Endothelial cell of umbilical vein (primary cell): ENCODE data around the gene WWC1. TPM values are rescaled to one million over a fixed set of nuclear protein-coding genes. Genes with fewer than 3 reads are reported as not detected.
"Not testable (repeated sequence)": the region's sequence is repeated elsewhere in the genome, so short reads cannot be mapped to it uniquely, and the experiment has no call there.

Experiments used
- BruUV-seq: library from RNA; stranded (reverse); fragments of 400-500 nt; replicated peaks from 2 replicates; lab custom pipeline; 2021; lab: Mats Ljungman, UMichigan
- CTCF ChIA-PET: fragments of 300-600, 350-600 bp; sonication (Branson Sonifier 250); formaldehyde crosslinking; loops from one replicate; lab custom pipeline; 2021; ENCODE audit warnings: antibody characterized with exemption, inconsistent platforms; lab: Charles Lee
- POLR2A ChIA-PET: fragments of 300-600, 350-600 bp; sonication (Branson Sonifier 250); formaldehyde crosslinking; loops from one replicate; lab custom pipeline; 2021; ENCODE audit warnings: antibody characterized with exemption, inconsistent platforms; lab: Charles Lee
- DNase-seq: peaks from one replicate; pipeline ENCODE4 v3.0.0-alpha.2; 2011; ENCODE audit warnings: low read depth, low spot score
- FAIRE-seq: peaks from 2 replicates; lab custom pipeline; 2011; peaks lifted over from hg19 to GRCh38; lab: Jason Lieb, UNC
- H2AFZ ChIP-seq: 2 replicates; pipeline ENCODE4 v1.6.0; 2012; ENCODE audit warnings: low read depth, low read length, control low read depth, inconsistent platforms
- H3K27ac ChIP-seq: 2 replicates; pipeline ENCODE4 v1.5.1; 2011; ENCODE audit warnings: low read depth, mild to moderate bottlenecking, control low read depth, low read length, moderate library complexity; ENCODE audit not compliant: insufficient read depth
- H3K27me3 ChIP-seq, 2 experiments: 2 replicates each; pipeline versions ENCODE4 v1.6.0 to v1.6.1; 2011; ENCODE audit warnings: low read length in 2 of 2, mixed read lengths in 1 of 2; ENCODE audit not compliant: control insufficient read depth in 2 of 2, insufficient read depth in 2 of 2
- H3K36me3 ChIP-seq, 2 experiments: 2 replicates in 1 of 2; 3 replicates in 1 of 2; pipeline ENCODE4 v1.5.1; 2011; ENCODE audit warnings: low read length in 2 of 2, mild to moderate bottlenecking in 1 of 2, moderate library complexity in 1 of 2; ENCODE audit not compliant: control insufficient read depth in 2 of 2, insufficient read depth in 2 of 2; ENCODE audit errors: extremely low read depth in 1 of 2
- H3K4me1 ChIP-seq: 3 replicates; pipeline ENCODE4 v1.5.1; 2011; ENCODE audit warnings: mild to moderate bottlenecking, low read length; ENCODE audit not compliant: control insufficient read depth, insufficient read depth; ENCODE audit errors: extremely low read depth
- H3K4me2 ChIP-seq: 2 replicates; pipeline ENCODE4 v1.6.1; 2011; ENCODE audit warnings: low read length, control low read depth, mixed read lengths; ENCODE audit not compliant: insufficient read depth
- H3K4me3 ChIP-seq, 3 experiments: fragments of 200-600 bp in 1 of 3; sonication (generic), shearing (Covaris generic) in 1 of 3; replicated peaks in 1 of 3; 2 replicates each; pipeline ENCODE4 v1.5.1; 2011 to 2016; ENCODE audit warnings: control low read depth in 3 of 3, low read length in 3 of 3, mild to moderate bottlenecking in 2 of 3, inconsistent platforms in 1 of 3, low read depth in 1 of 3, moderate library complexity in 1 of 3; ENCODE audit not compliant: insufficient read depth in 1 of 3
- H3K79me2 ChIP-seq: 2 replicates; pipeline ENCODE4 v1.6.0; 2012; ENCODE audit warnings: low read length, inconsistent platforms; ENCODE audit not compliant: control insufficient read depth, insufficient read depth
- H3K9ac ChIP-seq: replicated peaks from 2 replicates; pipeline ENCODE3; 2011; ENCODE audit warnings: low read length, control low read depth; ENCODE audit not compliant: insufficient read depth; ENCODE audit errors: extremely low read depth
- H3K9me1 ChIP-seq: replicated peaks from 3 replicates; pipeline ENCODE4 v1.6.0; 2011; ENCODE audit warnings: mild to moderate bottlenecking, low read length; ENCODE audit not compliant: control insufficient read depth, insufficient read depth; ENCODE audit errors: extremely low read depth
- H3K9me3 ChIP-seq: replicated peaks from 2 replicates; pipeline ENCODE4 v1.5.1; 2012; ENCODE audit warnings: low read length, inconsistent platforms; ENCODE audit not compliant: control insufficient read depth, insufficient read depth
- H4K20me1 ChIP-seq: replicated peaks from 2 replicates; pipeline ENCODE3; 2011; ENCODE audit warnings: mild to moderate bottlenecking, low read length; ENCODE audit not compliant: control insufficient read depth, insufficient read depth; ENCODE audit errors: extremely low read depth
- EZH2 ChIP-seq: IDR thresholded peaks from 2 replicates; pipeline ENCODE4 v1.6.1; 2012; ENCODE audit warnings: borderline replicate concordance, low read depth, mild to moderate bottlenecking, moderate library complexity, low read length, inconsistent platforms; ENCODE audit not compliant: severe bottlenecking
- FOS ChIP-seq: IDR thresholded peaks from 2 replicates; pipeline ENCODE4 v1.6.1; 2011; ENCODE audit warnings: mild to moderate bottlenecking, low read length, moderate library complexity, borderline replicate concordance; ENCODE audit not compliant: insufficient read depth
- GATA2 ChIP-seq: IDR thresholded peaks from 2 replicates; pipeline ENCODE4 v1.7.0; 2011; ENCODE audit warnings: low read depth, mild to moderate bottlenecking, moderate library complexity, mixed read lengths, low read length; ENCODE audit not compliant: insufficient read length, insufficient read depth
- JUN ChIP-seq: IDR thresholded peaks from 2 replicates; pipeline ENCODE4 v1.6.1; 2011; ENCODE audit warnings: borderline replicate concordance, low read depth; ENCODE audit not compliant: insufficient read length, insufficient read depth
- MAX ChIP-seq: IDR thresholded peaks from 2 replicates; pipeline ENCODE4 v1.6.1; 2011; ENCODE audit not compliant: insufficient read depth, insufficient read length
- MYC ChIP-seq: IDR thresholded peaks from one replicate; pipeline ENCODE4 v1.6.1; 2011; ENCODE audit warnings: mild to moderate bottlenecking, low read depth, low read length
- POLR2A ChIP-seq: IDR thresholded peaks from 2 replicates; pipeline ENCODE4 v1.6.1; 2012; ENCODE audit warnings: low read depth, mild to moderate bottlenecking, control low read depth, low read length
- POLR2AphosphoS5 ChIP-seq: IDR thresholded peaks from 2 replicates; pipeline ENCODE4 v1.6.1; 2012; ENCODE audit warnings: low read depth, mild to moderate bottlenecking, control low read depth, low read length, moderate library complexity; ENCODE audit not compliant: insufficient read depth
- dilution Hi-C: fragments of 300-500 bp; cut with MboI; formaldehyde crosslinking; loops from one replicate; pipeline ENCODE4 v1.15.0; 2019; ENCODE audit warnings: low sequenced_read_pairs; ENCODE audit not compliant: extremely low pct_ligation_motif_present
- intact Hi-C: fragments of 100-400 bp; cut with micrococcal nuclease; formaldehyde crosslinking; loops from one replicate; pipeline ENCODE4 v1.10.0; 2022
- polyA plus RNA-seq, 4 experiments: library from polyadenylated mRNA; depleted of rRNA in 3 of 4; stranded (reverse) in 3 of 4; unstranded in 1 of 4; fragments of >200 nt; gene quantifications; 2 replicates each; pipeline versions ENCODE4 v1.2.1 to v1.2.3, GENCODE V29; 2011 to 2012; ENCODE audit warnings: missing spikeins in 1 of 4
- total RNA-seq: library from RNA; stranded (reverse); gene quantifications from 2 replicates; pipeline ENCODE4 v1.2.3, GENCODE V29; 2021
- TF ChIP-seq, protein P1 (sequence below), 2 donors: IDR thresholded peaks; 1 replicate in 1 of 2; 2 replicates in 1 of 2; pipeline ENCODE4 v1.5.1; 2011; ENCODE audit warnings: low read length in 2 of 2, mild to moderate bottlenecking in 2 of 2, moderate library complexity in 2 of 2, control low read depth in 1 of 2, inconsistent platforms in 1 of 2, low read depth in 1 of 2; ENCODE audit not compliant: insufficient read depth in 1 of 2; ENCODE audit errors: extremely low read depth in 1 of 2

WWC1 gene
- total and polyA plus RNA-seq, 2 donors (not counting 3 experiments of a cell fraction or from before 2014, with no cell fraction given) = 0.03 to 0.91 TPM

GRCh38 chr5:168308976-168309598 lies 17.6 kb downstream of the WWC1 start:
- Histone ChIP-seq H3K27ac (no peak overlapping the region), H3K36me3 (no peaks in the 10 kb centered on the region), H3K4me2 (no peak overlapping the region), H3K27me3 (no peaks in the 10 kb centered on the region), H3K9me3 (no peaks in the 10 kb centered on the region), H3K4me3 (no peak overlapping the region), H3K9ac (no peak overlapping the region), H4K20me1 (no peaks in the 10 kb centered on the region), H3K9me1 (no peaks in the 10 kb centered on the region), H3K4me1 (no peaks in the 10 kb centered on the region), H2AFZ (no peak overlapping the region), H3K79me2 (no peaks in the 10 kb centered on the region)
- CTCF ChIA-PET = no interaction called here
- TF ChIP-seq EZH2 (no peak), MAX (no peak), FOS (no peak), POLR2A (no peak), MYC (no peak), GATA2 (no peak), JUN (no peak), POLR2AphosphoS5 (no peak)
- TF ChIP-seq, protein P1, sequence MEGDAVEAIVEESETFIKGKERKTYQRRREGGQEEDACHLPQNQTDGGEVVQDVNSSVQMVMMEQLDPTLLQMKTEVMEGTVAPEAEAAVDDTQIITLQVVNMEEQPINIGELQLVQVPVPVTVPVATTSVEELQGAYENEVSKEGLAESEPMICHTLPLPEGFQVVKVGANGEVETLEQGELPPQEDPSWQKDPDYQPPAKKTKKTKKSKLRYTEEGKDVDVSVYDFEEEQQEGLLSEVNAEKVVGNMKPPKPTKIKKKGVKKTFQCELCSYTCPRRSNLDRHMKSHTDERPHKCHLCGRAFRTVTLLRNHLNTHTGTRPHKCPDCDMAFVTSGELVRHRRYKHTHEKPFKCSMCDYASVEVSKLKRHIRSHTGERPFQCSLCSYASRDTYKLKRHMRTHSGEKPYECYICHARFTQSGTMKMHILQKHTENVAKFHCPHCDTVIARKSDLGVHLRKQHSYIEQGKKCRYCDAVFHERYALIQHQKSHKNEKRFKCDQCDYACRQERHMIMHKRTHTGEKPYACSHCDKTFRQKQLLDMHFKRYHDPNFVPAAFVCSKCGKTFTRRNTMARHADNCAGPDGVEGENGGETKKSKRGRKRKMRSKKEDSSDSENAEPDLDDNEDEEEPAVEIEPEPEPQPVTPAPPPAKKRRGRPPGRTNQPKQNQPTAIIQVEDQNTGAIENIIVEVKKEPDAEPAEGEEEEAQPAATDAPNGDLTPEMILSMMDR (IDR thresholded peaks at IDR 0.05; ENCODE audit: extremely low read depth in 1 of 2, insufficient read depth in 1 of 2, low read depth in 1 of 2, low read length in 2 of 2) = no peak
- BruUV-seq = no TSS peak
- POLR2A ChIA-PET = no interaction called here
- no peak for FAIRE-seq
- intact Hi-C loops (no loop called here), dilution Hi-C loops (no loop called here)
- DNase-seq = no peak

DNA sequence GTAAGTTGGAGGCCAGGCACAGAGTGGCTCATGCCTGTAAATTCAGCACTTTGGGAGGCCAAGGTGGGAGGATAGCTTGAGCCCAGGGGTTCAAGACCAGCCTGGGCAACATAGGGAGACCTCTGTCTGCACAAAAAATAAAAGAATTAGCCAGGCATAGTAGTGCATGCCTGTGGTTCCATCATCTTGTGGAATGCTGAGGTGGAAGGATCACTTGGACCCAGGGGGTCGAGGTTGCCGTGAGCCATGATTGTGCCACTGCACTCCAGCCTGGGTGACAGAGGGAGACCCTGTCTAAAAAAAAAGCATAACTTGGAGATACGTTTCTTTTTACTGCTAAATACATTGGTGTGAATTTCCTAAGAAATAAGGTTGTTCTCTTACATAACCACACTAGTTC lies 19.1 kb downstream of the WWC1 start:
- CTCF ChIA-PET, intact Hi-C loops, BruUV-seq, H3K4me1 ChIP-seq, H3K36me3 ChIP-seq, dilution Hi-C loops, H3K79me2 ChIP-seq, H3K4me3 ChIP-seq, H3K27ac ChIP-seq, H4K20me1 ChIP-seq, H3K27me3 ChIP-seq, FAIRE-seq, H3K4me2 ChIP-seq, H3K9me3 ChIP-seq, H3K9me1 ChIP-seq, DNase-seq, POLR2A ChIA-PET, H2AFZ ChIP-seq, H3K9ac ChIP-seq: not testable (repeated sequence)
